GM18498 (cell line): ENCODE data around the gene APOD.

Experiments used
- ATAC-seq: cut with Tn5 transposase; IDR thresholded peaks from one replicate; pipeline ENCODE4 v1.9.1; 2021; ENCODE audit warnings: mild to moderate bottlenecking, moderate library complexity; ENCODE audit not compliant: unreplicated experiment

Gene APOD

DNA sequence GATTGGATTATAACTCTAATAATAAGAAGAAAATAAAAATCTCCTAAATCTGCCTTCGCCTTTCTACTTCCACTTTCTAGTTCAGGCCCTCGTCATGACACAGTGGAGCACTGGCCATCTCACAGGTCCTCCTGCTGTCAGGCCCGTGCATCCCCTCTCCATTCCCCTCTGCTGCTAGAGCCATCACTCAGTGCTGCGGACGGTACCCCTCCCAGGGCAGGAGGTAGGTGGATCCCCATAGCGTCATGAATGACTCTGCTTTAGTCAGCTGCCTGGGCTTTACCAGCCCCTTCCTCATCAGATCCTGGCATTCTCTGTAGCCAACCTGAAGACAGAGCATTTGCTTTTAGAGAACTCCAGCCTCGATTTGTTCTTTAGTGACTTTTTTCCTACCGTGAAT is 28.6 kb downstream of the APOD start:
- no peak for ATAC-seq

GRCh38 chr3:195554458-195554857 is 29.3 kb downstream of the APOD start:
- no peak for ATAC-seq

- ATAC-seq: no peak
Observed at GRCh38 chr3:195553268-195553667, 30.5 kb downstream of the APOD start.

DNA sequence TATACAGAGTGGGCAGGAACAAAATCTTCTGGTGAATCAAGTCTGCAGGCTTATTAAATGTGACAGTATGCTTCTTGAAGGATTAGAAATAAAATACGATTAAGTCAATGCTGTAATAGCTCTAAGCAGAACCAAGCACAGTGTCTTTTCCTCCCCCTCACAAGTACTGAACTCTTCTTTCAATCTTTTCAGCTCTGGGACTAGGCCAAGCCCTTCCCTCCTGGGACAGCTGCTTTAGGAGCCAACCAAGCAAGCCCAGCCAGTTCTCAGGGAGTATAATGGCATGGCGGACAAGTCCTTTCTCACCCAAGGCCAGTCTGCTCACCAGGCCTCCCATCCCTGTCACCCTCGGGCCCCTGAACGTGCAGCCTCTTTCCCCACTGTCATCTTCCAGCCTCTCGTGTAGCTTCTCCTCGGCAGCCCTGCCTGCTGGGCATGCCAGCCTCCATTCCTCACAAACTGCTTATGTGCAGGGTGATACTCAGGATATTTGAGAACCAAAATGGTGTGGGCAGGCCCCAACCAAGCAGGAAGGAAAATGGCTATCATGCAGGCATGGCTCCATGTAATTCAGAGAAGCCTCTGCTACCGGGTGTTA is 32.3 kb downstream of the APOD start:
- ATAC-seq: no peak

DNA sequence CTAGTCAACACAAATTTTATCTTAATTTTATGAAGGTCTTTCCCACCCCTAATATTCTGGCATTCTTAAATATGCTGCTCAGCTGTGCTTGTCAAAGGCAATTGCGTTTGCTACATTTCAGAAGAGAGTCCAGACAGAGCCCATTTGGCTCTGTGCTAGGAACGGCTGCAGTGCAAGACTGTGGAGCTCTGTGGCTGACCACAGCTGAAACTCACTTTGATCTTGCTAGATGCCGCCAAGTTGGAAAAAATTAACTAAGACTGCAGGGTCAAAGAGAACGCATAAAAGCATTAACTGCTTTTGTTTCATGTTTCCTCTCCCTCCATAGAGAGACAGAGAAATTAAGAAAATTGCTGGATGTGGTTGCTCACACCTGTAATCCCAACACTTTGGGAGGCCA is 33.0 kb downstream of the APOD start:
- ATAC-seq: peak; percentile 42

GRCh38 chr3:195549931-195550519 is 33.7 kb downstream of the APOD start:
- peak; percentile 86 for ATAC-seq

- ATAC-seq: no peak
Observed at GRCh38 chr3:195548987-195549386, 34.8 kb downstream of the APOD start.

GRCh38 chr3:195548501-195548900 is 35.2 kb downstream of the APOD start:
- no peak for ATAC-seq

DNA sequence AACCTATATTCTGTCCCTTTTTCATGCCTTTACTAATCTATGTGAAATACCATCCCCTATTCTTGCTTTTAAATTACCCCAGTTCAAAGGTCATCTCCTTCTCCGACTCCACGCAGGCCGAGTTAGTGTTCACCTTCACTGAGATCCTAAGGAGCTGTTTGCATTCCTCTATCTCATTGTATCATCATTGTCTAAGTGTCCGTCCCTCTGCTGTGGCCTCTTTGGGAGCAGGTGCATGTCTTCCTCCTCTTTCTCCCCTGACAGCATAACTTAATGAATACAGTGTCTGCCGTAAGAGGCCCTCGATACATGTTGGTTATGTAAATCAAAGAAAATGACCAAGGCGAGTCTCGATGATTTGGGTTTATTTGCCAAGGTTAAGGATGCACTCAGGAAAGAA is 35.7 kb downstream of the APOD start:
- no peak for ATAC-seq

- no peak for ATAC-seq
Observed at GRCh38 chr3:195546130-195546560, 37.6 kb downstream of the APOD start.

- no peak for ATAC-seq
Observed at GRCh38 chr3:195544634-195545033, 39.1 kb downstream of the APOD start.

- ATAC-seq: no peak
Observed at GRCh38 chr3:195544230-195544536, 39.6 kb downstream of the APOD start.

DNA sequence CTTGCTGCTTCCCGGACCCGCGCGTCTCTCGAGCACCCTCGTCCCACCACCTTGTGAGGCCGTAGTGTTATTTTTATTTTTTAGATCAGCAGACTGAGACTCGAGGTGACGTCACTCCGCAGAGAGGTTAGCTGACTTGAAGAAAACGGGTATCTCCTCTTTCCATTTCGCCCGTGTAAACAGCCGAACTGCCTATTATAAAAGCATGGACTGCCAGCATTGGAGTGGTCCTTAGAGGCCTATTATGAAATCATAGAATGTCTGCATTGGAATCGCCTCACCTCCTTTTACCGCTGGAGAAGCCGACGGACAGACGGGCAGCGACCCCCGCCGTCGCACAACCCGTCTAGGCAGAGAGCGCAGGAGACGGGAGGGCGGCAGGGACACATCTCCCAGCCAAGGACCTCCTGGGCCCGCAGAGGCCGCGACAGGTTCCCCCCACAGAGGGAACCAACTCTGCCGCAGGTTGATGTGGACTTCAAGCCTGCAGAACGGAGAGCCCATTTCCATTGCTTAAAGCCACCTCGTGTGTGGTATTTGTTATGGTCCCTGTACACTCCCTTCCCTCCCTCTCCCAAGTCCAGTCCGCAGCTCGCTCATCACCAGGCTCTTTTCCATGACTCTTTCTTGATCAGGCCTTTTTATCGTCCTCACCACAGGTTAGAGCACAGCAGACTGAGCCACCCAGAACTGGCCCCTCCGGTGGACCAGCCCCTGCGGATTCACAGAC is 40.1 kb downstream of the APOD start:
- ATAC-seq: no peak

DNA sequence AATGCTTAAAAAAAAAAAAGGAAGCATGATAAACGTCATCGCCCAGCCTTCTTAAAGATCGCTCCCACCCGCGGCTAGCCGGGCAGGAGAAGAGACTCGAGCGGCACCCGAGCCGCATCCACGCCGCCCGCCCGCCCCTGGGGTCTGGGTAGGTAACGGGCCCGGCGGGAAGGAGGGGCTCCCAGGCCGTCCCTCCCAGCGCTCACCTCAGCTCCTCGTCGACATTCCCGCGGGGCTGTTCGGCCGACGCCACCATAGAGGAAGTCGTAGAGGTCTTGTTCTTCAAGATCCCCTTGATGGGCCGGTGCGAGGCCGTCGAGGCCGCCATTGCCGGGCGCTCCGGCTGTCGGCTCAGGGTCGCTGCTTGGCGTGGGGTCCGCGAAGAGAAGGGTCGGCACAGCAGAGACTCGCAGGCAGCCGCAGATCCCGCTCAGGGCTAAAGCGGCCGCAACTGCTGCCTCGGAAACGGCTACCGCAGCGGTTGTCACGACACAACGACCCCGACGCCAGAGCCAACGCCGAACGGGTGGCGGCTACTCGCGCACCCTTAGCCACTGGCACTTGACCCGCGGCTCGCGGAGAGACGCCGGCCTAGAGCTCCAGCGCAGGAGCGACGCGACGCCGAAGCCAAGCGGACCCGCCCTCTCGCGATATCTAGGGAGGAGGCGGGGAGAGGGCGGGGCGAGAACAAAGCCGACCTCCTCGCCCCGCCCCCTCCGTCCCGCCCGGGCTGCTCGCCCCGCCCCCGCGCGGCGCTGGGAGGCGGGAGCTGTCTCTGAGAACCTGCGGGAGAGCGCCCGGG is 40.8 kb downstream of the APOD start, which contains the start of gene PPP1R2:
PPP1R2 (minus strand) TSS at position 628 of the 802 bp plus-strand sequence; CDS start at position 328, 300 bp downstream.
- ATAC-seq: peak; percentile 83

DNA sequence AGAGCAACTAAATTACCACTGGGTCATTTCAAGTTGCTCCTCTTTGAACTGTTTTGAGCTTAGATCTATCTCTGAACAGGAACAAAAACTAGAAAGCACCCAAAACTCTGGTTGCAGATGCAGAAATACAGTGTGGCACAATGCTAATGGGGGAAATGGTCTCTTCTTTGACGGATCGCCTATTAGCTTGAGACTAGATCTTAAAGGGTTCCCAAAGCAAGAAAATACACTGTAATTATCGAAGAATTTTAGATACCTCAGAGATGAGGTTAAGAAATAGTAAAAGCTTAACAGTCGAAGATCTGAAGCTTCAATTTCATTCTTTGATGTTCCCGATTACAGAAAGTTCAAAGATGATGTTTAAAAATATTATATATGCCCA is 41.4 kb downstream of the APOD start:
- no peak for ATAC-seq

- no peak for ATAC-seq
Observed at GRCh38 chr3:195540511-195540910, 43.2 kb downstream of the APOD start.

GRCh38 chr3:195540027-195540426 is 43.7 kb downstream of the APOD start:
- no peak for ATAC-seq

- no peak for ATAC-seq
Observed at GRCh38 chr3:195539479-195539878, 44.3 kb downstream of the APOD start.

DNA sequence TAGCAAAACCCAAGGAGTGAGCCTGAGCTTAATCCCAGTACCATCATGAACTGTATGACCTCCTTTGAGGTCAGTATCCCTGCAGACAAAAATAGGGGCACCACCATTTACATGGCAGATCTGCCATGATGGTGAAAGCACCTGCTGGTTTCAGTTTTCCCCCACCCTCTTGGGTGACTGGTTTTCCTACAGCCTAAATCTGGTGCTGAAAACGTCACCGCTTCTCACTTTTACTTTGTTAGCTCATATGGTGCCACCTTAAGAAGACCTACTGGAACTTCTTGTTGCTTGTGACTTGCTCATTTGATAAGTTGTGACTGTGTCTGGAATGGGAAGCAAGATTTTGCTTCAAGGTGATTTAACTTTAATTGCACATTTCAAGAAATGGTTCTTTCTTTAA is 45.7 kb downstream of the APOD start:
- peak; percentile 59 for ATAC-seq

DNA sequence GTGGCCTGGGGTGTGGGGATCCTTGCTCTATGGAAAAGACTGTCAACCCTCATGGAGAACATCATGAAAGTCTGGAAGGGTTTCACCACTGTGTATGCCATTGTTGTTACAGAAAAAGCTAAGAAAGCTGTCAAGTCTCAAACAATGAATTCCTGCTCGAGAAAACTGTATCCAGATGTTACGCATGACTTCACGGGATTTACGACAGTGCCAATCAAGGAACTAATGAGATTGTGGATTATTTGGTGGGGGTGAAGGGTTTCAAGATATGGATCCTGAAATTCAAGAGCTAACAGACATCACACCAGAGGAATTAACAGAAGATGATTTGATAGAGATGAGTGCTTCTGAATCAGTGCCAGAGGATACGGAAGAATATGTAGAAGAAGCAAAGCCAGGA is 48.4 kb downstream of the APOD start:
- no peak for ATAC-seq

DNA sequence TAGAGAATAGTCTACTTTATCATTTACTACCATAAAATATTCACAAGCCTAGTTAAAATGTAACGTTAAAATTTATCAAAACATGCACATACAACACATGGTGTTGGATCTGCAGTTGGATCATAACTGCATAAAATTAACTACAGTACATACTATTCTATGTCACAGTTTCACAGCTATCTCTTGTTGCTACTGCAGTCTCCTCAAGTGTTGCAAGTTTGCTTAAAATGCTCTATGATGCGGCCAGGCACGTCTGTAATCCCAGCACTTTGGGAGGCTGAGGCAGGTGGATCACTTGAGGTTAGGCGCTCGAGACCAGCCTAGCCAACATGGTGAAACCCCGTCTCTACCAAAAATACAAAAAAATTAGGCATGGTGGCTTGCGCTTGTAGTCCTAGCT is 50.9 kb downstream of the APOD start:
- no peak for ATAC-seq

DNA sequence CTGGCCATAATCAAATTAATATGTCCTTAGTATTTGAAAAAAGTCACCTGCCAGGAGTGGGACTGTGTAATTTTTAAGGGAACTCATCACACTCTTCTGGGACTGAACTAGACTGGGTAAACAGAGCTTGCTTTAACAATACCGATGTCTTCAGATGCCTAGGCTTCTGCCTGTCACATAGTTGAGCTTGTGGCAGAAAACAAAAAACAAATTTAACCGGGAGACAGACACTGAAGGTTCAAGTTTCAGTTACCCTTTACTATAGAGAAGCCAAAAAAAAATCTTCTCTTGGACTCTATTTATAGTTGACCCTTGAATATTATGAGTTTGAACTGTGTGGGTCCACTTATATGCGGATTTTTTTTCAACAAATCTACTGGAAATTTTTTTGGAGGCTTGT is 51.4 kb downstream of the APOD start:
- no peak for ATAC-seq
